Fibroblast of lung (primary cell): Measurements from ENCODE around the gene GUCY1A2.

Experiments
- EZH2 ChIP-seq: IDR thresholded peaks from 2 replicates; pipeline ENCODE4 v1.5.1; 2012; ENCODE audit warnings: low read length, control low read depth, mild to moderate bottlenecking; ENCODE audit errors: missing control alignments
- TF ChIP-seq, protein P1 (sequence below), 2 donors: IDR thresholded peaks in 1 of 2; conservative IDR thresholded peaks in 1 of 2; 1 replicate in 1 of 2; 2 replicates in 1 of 2; pipeline ENCODE4 v1.5.1; 2011 to 2012; ENCODE audit warnings: low read length in 2 of 2, control low read depth in 1 of 2, inconsistent platforms in 1 of 2, low read depth in 1 of 2, mild to moderate bottlenecking in 1 of 2

GRCh38 chr11:107018219-107018901, at the start of gene GUCY1A2:
- TF ChIP-seq, protein P1, sequence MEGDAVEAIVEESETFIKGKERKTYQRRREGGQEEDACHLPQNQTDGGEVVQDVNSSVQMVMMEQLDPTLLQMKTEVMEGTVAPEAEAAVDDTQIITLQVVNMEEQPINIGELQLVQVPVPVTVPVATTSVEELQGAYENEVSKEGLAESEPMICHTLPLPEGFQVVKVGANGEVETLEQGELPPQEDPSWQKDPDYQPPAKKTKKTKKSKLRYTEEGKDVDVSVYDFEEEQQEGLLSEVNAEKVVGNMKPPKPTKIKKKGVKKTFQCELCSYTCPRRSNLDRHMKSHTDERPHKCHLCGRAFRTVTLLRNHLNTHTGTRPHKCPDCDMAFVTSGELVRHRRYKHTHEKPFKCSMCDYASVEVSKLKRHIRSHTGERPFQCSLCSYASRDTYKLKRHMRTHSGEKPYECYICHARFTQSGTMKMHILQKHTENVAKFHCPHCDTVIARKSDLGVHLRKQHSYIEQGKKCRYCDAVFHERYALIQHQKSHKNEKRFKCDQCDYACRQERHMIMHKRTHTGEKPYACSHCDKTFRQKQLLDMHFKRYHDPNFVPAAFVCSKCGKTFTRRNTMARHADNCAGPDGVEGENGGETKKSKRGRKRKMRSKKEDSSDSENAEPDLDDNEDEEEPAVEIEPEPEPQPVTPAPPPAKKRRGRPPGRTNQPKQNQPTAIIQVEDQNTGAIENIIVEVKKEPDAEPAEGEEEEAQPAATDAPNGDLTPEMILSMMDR (conservative IDR thresholded peaks at IDR 0.05 in 1 of 2, IDR thresholded peaks at IDR 0.05 in 1 of 2; ENCODE audit: low read depth in 1 of 2, low read length in 2 of 2) = no peak
- no peak for TF ChIP-seq EZH2
